Spinal cord (tissue), 10 donors: Measurements from ENCODE around the gene COL23A1. TPM values are rescaled to one million over a fixed set of nuclear protein-coding genes. Genes with fewer than 3 reads are reported as not detected.

Experiments
- DNase-seq, 6 donors: peaks; one replicate each; pipeline versions ENCODE4 v3.0.0 to v3.0.0-alpha.2; 2013 to 2015; ENCODE audit warnings: low spot score in 6 of 6, low read depth in 4 of 6
- H3K27ac ChIP-seq: one replicate; pipeline ENCODE4 v1.5.1; 2013; ENCODE audit warnings: low read depth, low read length, control low read depth
- H3K27me3 ChIP-seq: one replicate; pipeline ENCODE4 v1.6.1; 2013; ENCODE audit warnings: low read length; ENCODE audit not compliant: control insufficient read depth, insufficient read depth
- H3K36me3 ChIP-seq: one replicate; pipeline ENCODE4 v1.6.1; 2013; ENCODE audit warnings: low read length; ENCODE audit not compliant: control insufficient read depth, insufficient read depth
- H3K4me1 ChIP-seq: one replicate; pipeline ENCODE4 v1.6.1; 2013; ENCODE audit warnings: low read length; ENCODE audit not compliant: control insufficient read depth, insufficient read depth
- H3K4me3 ChIP-seq: one replicate; pipeline ENCODE4 v1.5.1; 2013; ENCODE audit warnings: low read depth, low read length, control low read depth
- H3K9me3 ChIP-seq: one replicate; pipeline ENCODE4 v1.6.1; 2013; ENCODE audit warnings: low read length; ENCODE audit not compliant: control insufficient read depth, insufficient read depth
- WGBS: methylation state at CpG from one replicate; pipeline ENCODE4 v1.1.5; 2013; ENCODE audit warnings: missing lambda C conversion rate; ENCODE audit not compliant: insufficient coverage; 5-methylcytosine and 5-hydroxymethylcytosine counted together
- polyA plus RNA-seq, 2 donors: library from polyadenylated mRNA; unstranded; fragments of 120-200 nt; gene quantifications; one replicate each; pipeline ENCODE4 v1.2.1, GENCODE V29; 2013; ENCODE audit not compliant: insufficient read length in 2 of 2
- total RNA-seq, 2 donors: library from RNA; depleted of rRNA in 1 of 2; stranded (reverse); fragments of 120-200 nt in 1 of 2; fragments of >200 nt in 1 of 2; gene quantifications; one replicate each; pipeline versions ENCODE4 v1.2.3 to v1.2.4, GENCODE V29; 2013 to 2014
- donor health status: healthy.

Gene COL23A1
- total and polyA plus RNA-seq, 4 donors, result 2.8 to 9.7 (median 8.0) TPM

DNA sequence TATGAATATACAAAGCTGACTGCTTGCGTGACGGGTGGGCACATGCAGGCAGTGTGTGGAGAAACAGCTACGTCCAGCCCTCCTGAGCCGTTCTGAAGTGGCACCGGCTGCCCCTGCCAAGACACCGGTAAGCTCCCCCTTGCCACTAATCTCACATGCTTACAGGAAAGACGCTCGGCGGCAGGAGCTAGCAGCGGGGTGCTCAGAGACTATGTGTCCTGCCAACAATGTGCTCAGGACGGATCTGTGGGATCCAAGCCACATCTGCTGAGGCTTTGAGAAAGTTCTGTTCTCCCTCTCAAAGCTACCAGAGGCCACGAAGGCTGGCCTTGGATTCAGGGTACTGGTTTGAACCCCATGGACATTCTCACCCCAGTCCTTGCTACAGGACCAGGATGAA, 200.4 kb downstream of the COL23A1 start:
- Histone ChIP-seq H3K4me3 (no peak overlapping the region), H3K36me3 (no peaks in the 10 kb centered on the region), H3K9me3 (no peaks in the 10 kb centered on the region), H3K27me3 (peaks cover 5% of the 10 kb centered on the region), H3K27ac (no peak overlapping the region), H3K4me1 (peaks cover 23% of the 10 kb centered on the region)
- WGBS, result 40% methylated on average over 12 of the region's 12 CpGs
- DNase-seq, result peak in 1 of 6 donors; percentile 34

DNA sequence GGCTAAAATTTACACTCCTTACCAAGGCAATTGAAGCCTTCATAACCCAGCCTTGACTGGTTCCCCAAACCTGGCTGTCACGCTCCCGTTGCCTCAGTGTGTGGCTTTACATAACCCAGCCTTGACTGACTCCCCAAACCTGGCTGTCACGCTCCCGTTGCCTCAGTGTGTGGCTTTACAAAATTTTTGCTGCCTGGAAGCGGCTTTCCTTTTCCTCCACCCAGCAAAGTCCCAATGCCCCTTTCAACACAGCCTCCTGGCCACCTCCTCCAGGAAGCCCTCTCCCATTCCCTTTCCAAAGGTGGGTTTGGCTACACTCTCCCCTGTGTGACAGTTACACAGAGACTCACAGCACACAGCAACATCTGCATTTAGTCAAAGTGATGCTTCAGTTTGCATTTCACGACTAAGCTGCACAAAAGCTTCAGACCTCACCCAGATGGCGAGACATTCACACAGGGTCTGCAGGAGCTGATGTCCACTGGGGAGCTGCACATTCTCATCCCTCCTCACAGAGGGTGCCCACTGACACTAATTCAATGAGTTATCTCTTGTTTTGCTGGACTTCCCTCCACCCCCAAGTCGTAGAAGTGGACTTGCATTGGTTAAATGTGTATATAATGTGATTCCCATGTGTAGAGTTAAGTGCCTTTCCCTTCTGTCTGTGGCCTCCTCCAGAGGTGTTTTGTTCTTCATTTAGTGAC, 201.0 kb downstream of the COL23A1 start:
- Histone ChIP-seq H3K9me3 (no peaks in the 10 kb centered on the region), H3K27ac (no peak overlapping the region), H3K4me1 (peaks cover 29% of the 10 kb centered on the region), H3K36me3 (no peaks in the 10 kb centered on the region), H3K27me3 (peaks cover 9% of the 10 kb centered on the region), H3K4me3 (no peak overlapping the region)
- no peak for DNase-seq
- 81% methylated on average over 7 of the region's 8 CpGs for WGBS

DNA sequence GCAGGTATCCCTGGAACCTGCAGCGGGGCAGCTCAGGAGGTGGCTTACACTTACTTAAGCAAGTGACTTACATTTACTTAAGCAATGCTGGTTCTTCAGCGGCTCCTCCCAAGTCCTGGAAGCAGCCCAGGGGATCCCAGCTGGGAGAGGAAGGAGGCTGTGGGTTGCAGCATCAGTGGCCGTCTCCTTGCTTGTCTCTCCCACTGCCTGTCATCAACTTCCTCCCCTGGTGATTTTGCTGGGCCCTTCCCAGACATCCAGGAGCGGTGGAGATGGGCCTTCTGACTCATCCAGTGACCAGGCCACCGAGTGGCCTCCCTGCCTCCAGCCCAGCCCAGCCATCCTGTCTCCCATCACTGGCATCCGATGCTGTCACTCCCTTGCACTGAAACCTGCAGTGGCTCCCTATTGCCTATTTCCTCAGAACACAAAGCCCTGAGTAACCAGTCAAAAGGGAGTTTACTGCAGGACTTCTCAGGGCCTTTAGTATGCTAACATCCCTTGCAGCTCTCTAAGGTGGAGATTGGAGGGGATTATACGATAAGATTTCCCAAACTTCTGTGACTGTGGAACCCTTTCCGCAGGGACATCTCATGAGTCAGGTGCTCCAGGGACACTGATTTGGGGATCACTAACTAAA, 201.7 kb downstream of the COL23A1 start:
- Histone ChIP-seq H3K4me3 (no peak overlapping the region), H3K9me3 (no peaks in the 10 kb centered on the region), H3K4me1 (peaks cover 36% of the 10 kb centered on the region), H3K27me3 (peaks cover 9% of the 10 kb centered on the region), H3K36me3 (no peaks in the 10 kb centered on the region), H3K27ac (no peak overlapping the region)
- DNase-seq, result no peak
- WGBS, result 95% methylated on average over 4 of the region's 8 CpGs

DNA sequence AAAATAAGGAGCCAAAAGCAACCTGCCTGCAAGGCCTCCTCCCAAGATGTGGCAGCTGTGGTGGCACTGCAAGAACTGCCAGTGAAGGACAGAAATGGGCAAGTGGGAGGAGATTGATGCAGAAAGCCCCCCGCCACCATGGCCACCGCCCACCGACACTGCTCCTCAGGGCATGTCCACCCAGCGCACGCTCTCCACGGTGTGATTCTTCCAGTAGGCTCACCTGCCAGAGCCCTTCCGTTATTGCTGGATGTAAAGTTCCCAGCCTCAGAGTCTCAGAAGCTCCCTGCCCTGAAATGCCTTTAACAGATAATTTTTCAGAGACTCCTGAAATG, 202.4 kb downstream of the COL23A1 start:
- H3K27ac ChIP-seq, result no peak overlapping the region
- H3K27me3 ChIP-seq, result peaks cover 9% of the 10 kb centered on the region
- WGBS, result 73% methylated on average over 7 of the region's 7 CpGs
- H3K4me1 ChIP-seq, result peaks cover 42% of the 10 kb centered on the region
- no peak for DNase-seq
- no peaks in the 10 kb centered on the region for H3K9me3 ChIP-seq
- H3K36me3 ChIP-seq, result no peaks in the 10 kb centered on the region
- no peak overlapping the region for H3K4me3 ChIP-seq

DNA sequence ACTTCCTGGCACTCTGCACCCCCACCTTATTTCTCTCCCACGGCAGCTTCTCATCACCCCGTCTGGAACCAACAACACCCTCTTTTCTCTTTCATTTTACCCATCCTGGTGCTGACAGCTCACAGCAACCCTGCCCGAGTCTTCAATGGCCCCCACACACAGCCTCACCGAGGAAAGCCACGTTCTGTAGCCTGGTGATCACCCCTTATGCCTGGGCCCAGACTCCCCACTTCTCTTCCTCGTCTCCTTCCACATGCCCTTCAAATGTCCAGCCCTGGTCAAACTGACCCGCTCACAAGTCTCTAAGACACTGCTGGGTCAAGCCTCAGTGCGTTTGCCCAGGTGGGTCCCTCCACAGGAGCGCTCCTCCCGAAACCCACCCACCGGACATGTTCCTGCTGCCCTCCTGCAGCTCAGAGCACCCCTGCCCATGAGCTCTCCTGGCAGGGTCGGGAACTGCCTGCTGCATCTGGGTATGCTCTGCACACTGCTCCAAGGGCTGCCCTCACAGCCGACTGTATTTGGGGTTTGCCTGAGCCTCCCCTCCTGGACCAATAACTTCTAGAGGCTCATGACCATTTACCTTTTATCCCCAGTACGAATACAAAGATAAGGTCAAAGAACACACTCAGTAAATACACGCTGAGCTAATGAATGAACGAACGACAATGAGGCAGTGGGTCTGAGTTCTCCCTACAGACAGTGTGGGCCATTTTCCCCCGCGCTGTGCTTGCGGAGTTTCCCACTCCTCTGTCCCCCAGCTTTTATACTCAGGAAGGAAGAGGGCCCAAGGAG, 202.9 kb downstream of the COL23A1 start:
- Histone ChIP-seq H3K36me3 (no peaks in the 10 kb centered on the region), H3K9me3 (no peaks in the 10 kb centered on the region), H3K4me1 (peaks cover 48% of the 10 kb centered on the region), H3K4me3 (no peak overlapping the region), H3K27me3 (peaks cover 9% of the 10 kb centered on the region), H3K27ac (no peak overlapping the region)
- WGBS, result 68% methylated on average over 17 of the region's 20 CpGs
- DNase-seq, result no peak

DNA sequence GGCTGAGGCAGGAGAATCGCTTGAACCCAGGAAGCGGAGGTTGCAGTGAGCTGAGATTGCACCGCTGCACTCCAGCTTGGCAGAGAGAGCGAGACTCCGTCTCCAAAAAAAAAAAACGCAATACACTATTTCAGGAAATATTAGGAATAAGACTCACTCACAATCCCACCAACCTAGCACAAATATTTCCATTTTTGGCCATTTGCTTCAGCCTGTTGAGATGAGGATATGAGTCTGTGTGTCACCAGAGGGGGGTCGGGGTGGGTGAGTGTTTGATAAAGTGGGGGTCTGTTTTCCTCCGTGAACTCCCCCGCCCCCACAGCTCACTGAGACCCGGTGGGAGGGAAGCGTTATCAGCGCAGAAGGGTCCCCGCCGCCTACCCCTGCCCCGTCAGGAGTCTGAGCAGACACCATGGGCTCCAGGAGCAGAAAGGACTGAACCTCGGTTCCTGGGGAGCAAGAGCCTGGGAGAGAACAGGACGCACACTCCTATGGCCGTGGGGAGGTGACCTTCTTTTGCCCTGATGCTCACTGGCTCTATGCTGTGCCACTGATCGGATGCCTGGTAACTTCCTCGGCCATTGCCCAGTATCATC, 203.8 kb downstream of the COL23A1 start:
- H3K36me3 ChIP-seq, result no peaks in the 10 kb centered on the region
- H3K4me3 ChIP-seq, result no peak overlapping the region
- no peak overlapping the region for H3K27ac ChIP-seq
- WGBS, result 86% methylated on average over 15 of the region's 20 CpGs
- H3K9me3 ChIP-seq, result no peaks in the 10 kb centered on the region
- peaks cover 48% of the 10 kb centered on the region for H3K4me1 ChIP-seq
- peaks cover 9% of the 10 kb centered on the region for H3K27me3 ChIP-seq
- DNase-seq, result no peak

DNA sequence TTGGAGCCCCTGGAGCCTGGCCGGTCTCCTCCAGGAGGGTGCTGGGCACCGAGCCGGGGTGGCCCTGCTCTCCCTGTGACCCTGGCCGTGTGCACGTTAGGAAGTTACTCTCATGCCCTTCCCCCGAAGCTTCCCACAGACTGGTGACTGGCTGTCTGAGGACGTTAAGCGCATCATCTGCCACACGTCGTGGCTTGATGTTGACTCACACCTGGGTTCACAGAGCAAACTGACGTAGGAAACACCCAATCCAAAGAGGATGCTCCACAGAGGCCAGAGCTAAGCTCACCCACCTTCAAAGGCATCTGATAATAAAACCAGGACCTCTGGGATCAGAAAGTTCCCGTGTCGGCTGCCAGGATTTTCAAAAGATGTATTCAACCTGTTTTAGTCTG, 204.7 kb downstream of the COL23A1 start:
- WGBS, result 75% methylated on average over 8 of the region's 13 CpGs
- Histone ChIP-seq H3K27ac (no peak overlapping the region), H3K4me1 (peaks cover 48% of the 10 kb centered on the region), H3K4me3 (no peak overlapping the region), H3K36me3 (no peaks in the 10 kb centered on the region), H3K27me3 (peaks cover 9% of the 10 kb centered on the region), H3K9me3 (no peaks in the 10 kb centered on the region)
- no peak for DNase-seq

DNA sequence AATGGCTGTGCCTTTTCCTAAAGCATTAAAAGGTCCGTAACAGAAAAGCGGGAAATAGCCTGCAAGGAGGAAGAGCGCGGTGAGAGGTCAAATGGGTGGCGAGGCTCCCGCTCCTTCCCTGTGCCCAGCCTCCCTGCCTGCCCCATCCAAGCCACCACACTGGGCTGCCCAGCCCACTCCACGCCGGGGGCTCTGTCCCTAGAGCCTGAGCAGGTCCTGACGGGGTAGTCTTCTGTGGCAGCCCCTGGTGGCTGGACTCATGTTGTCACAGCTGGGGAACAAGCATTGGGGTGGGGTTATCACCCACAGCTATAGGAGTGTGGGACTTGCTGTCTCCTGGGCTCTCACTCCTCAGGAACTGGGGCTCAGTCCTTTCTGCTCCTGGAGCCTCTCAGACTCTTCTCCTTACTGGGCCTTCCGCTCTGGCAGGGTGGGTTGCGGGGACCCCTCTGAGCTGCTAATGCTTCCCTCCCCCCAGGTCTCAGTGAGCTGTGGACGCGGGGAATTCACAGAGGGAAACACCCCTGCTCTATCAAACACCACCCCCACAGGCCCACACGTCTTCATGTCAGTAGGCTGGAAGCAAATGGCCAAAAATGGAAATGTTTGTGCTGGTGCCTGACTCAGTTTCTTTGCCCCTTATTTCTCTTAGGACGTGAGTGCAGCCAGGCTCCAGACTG, 205.2 kb downstream of the COL23A1 start:
- no peak for DNase-seq
- Histone ChIP-seq H3K27ac (no peak overlapping the region), H3K4me1 (peaks cover 48% of the 10 kb centered on the region)

More for the DNA sequence above, 205.2 kb downstream of the COL23A1 start:
- 89% methylated on average over 9 of the region's 15 CpGs for WGBS
- Histone ChIP-seq H3K4me3 (no peak overlapping the region), H3K36me3 (no peaks in the 10 kb centered on the region), H3K27me3 (peaks cover 9% of the 10 kb centered on the region), H3K9me3 (no peaks in the 10 kb centered on the region)
